Measurements from ENCODE around the gene DHX38.
A peak's percentile ranks its signal among the peaks of the same experiment; 100 is the strongest.

DHX38 gene

GRCh38 chr16:72128701-72129100 is 35.1 kb downstream of the DHX38 start:
- TF ChIP-seq, protein P1, sequence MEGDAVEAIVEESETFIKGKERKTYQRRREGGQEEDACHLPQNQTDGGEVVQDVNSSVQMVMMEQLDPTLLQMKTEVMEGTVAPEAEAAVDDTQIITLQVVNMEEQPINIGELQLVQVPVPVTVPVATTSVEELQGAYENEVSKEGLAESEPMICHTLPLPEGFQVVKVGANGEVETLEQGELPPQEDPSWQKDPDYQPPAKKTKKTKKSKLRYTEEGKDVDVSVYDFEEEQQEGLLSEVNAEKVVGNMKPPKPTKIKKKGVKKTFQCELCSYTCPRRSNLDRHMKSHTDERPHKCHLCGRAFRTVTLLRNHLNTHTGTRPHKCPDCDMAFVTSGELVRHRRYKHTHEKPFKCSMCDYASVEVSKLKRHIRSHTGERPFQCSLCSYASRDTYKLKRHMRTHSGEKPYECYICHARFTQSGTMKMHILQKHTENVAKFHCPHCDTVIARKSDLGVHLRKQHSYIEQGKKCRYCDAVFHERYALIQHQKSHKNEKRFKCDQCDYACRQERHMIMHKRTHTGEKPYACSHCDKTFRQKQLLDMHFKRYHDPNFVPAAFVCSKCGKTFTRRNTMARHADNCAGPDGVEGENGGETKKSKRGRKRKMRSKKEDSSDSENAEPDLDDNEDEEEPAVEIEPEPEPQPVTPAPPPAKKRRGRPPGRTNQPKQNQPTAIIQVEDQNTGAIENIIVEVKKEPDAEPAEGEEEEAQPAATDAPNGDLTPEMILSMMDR (IDR thresholded peaks at IDR 0.05; ENCODE audit: low read length, missing control alignments), result no peak
- DNase-seq (ENCODE audit: low read depth), result no peak
- no peak overlapping the region for H3K4me3 ChIP-seq (replicated peaks; ENCODE audit: low read depth, low read length)

GRCh38 chr16:72129976-72130656 is 36.5 kb downstream of the DHX38 start:
- TF ChIP-seq, protein P1 (IDR thresholded peaks at IDR 0.05; ENCODE audit: low read length, missing control alignments), result no peak
- no peak overlapping the region for H3K4me3 ChIP-seq (replicated peaks; ENCODE audit: low read depth, low read length)
- DNase-seq (ENCODE audit: low read depth), result no peak

DNA sequence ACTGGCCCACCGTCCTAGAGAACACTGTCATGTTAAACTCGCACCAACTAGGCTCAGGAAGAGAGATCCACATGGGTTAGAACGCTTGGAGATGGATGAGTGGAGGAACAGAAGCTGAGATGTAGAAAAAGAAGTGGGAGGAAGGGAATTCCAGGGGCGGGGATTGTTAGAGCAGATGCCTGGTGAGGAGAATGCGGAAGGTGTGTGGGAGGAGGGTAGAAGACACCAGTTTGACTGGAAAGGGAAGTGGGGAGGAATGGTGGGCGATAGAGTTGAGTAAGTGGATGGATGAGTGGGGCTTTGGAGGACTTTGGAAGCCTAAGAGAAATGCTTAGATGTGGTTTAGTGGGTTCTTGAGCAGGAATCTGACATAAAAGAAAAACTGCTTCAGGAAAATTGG is 37.4 kb downstream of the DHX38 start:
- TF ChIP-seq, protein P1 (IDR thresholded peaks at IDR 0.05; ENCODE audit: low read length, missing control alignments), result no peak
- DNase-seq (ENCODE audit: low read depth), result peak; percentile 31
- no peak overlapping the region for H3K4me3 ChIP-seq (replicated peaks; ENCODE audit: low read depth, low read length)

GRCh38 chr16:72132726-72133125 is 39.1 kb downstream of the DHX38 start:
- H3K4me3 ChIP-seq (replicated peaks; ENCODE audit: low read depth, low read length), result no peak overlapping the region
- no peak for DNase-seq (ENCODE audit: low read depth)
- TF ChIP-seq, protein P1 (IDR thresholded peaks at IDR 0.05; ENCODE audit: low read length, missing control alignments), result no peak

- TF ChIP-seq, protein P1 (IDR thresholded peaks at IDR 0.05; ENCODE audit: low read length, missing control alignments), result no peak
- no peak for DNase-seq (ENCODE audit: low read depth)
- no peak overlapping the region for H3K4me3 ChIP-seq (replicated peaks; ENCODE audit: low read depth, low read length)
Measured at GRCh38 chr16:72134507-72134906, 40.9 kb downstream of the DHX38 start.

GRCh38 chr16:72137380-72138063 is 43.9 kb downstream of the DHX38 start:
- TF ChIP-seq, protein P1 (IDR thresholded peaks at IDR 0.05; ENCODE audit: low read length, missing control alignments), result no peak
- DNase-seq (ENCODE audit: low read depth), result no peak

More at GRCh38 chr16:72137380-72138063, 43.9 kb downstream of the DHX38 start:
- H3K4me3 ChIP-seq (replicated peaks; ENCODE audit: low read depth, low read length), result no peak overlapping the region
